Measurements from ENCODE around the gene CARD10. TPM values are rescaled to one million over a fixed set of nuclear protein-coding genes. Genes with fewer than 3 reads are reported as not detected.
"Not testable (repeated sequence)": the region's sequence is repeated elsewhere in the genome, so short reads cannot be mapped to it uniquely, and the experiment has no call there.

The CARD10 gene
- polyA plus RNA-seq, 1 donor (not counting 4 experiments of a cell fraction or from before 2014, with no cell fraction given), result 32.2 TPM

- DNase-seq (ENCODE audit: low read depth, low spot score), result no peak
- TF ChIP-seq EZH2 (IDR thresholded peaks at IDR 0.05; ENCODE audit: low read length), result no peak
- no peak overlapping the region for H3K9ac ChIP-seq (ENCODE audit: control insufficient read depth, extremely low read depth, insufficient read depth, low read length)
- no peaks in the 10 kb centered on the region for H3K79me2 ChIP-seq (ENCODE audit: control insufficient read depth, insufficient read depth, low read length)
- dilution Hi-C loops (cut with MboI; ENCODE audit: extremely low pct_ligation_motif_present, low sequenced_read_pairs), result no loop called here
- H3K4me3 ChIP-seq (ENCODE audit: control insufficient read depth in 2 of 3, extremely low read depth in 1 of 3, insufficient read depth in 2 of 3, low read depth in 1 of 3, low read length in 3 of 3), result no peak overlapping the region
- H3K27ac ChIP-seq (ENCODE audit: control insufficient read depth, insufficient read depth, low read length), result no peak overlapping the region
- no peak overlapping the region for H2AFZ ChIP-seq (ENCODE audit: control insufficient read depth, low read length)
- FAIRE-seq, result peak; percentile 65
- H3K4me1 ChIP-seq (ENCODE audit: control insufficient read depth, extremely low read depth, insufficient read depth, low read length), result peaks cover 49% of the 10 kb centered on the region
- no peak overlapping the region for H3K4me2 ChIP-seq (ENCODE audit: control insufficient read depth, extremely low read depth, insufficient read depth, low read depth, low read length)
- H4K20me1 ChIP-seq (ENCODE audit: control insufficient read depth, extremely low read depth, insufficient read depth, low read length), result no peaks in the 10 kb centered on the region
- no peaks in the 10 kb centered on the region for H3K27me3 ChIP-seq (ENCODE audit: control insufficient read depth, extremely low read depth, insufficient read depth, low read length)
- H3K36me3 ChIP-seq (ENCODE audit: control insufficient read depth in 2 of 2, extremely low read depth in 1 of 2, insufficient read depth in 2 of 2, low read length in 2 of 2), result no peaks in the 10 kb centered on the region
- H3K9me1 ChIP-seq (ENCODE audit: control insufficient read depth, extremely low read depth, insufficient read depth, low read length), result no peaks in the 10 kb centered on the region
- H3K9me3 ChIP-seq (ENCODE audit: control insufficient read depth, low read depth, low read length), result no peaks in the 10 kb centered on the region
Measured at GRCh38 chr22:37529652-37530345, 10.6 kb upstream of the CARD10 start.

GRCh38 chr22:37527952-37528351 lies 8.7 kb upstream of the CARD10 start:
- H3K9ac ChIP-seq (ENCODE audit: control insufficient read depth, extremely low read depth, insufficient read depth, low read length), result peak overlapping the region; percentile 26
- H3K4me3 ChIP-seq (ENCODE audit: control insufficient read depth in 2 of 3, extremely low read depth in 1 of 3, insufficient read depth in 2 of 3, low read depth in 1 of 3, low read length in 3 of 3); H4K20me1 ChIP-seq (ENCODE audit: control insufficient read depth, extremely low read depth, insufficient read depth, low read length); H3K36me3 ChIP-seq (ENCODE audit: control insufficient read depth in 2 of 2, extremely low read depth in 1 of 2, insufficient read depth in 2 of 2, low read length in 2 of 2); FAIRE-seq; H3K79me2 ChIP-seq (ENCODE audit: control insufficient read depth, insufficient read depth, low read length); H3K4me2 ChIP-seq (ENCODE audit: control insufficient read depth, extremely low read depth, insufficient read depth, low read depth, low read length); DNase-seq (ENCODE audit: low read depth, low spot score); H3K9me1 ChIP-seq (ENCODE audit: control insufficient read depth, extremely low read depth, insufficient read depth, low read length); H3K27me3 ChIP-seq (ENCODE audit: control insufficient read depth, extremely low read depth, insufficient read depth, low read length); H2AFZ ChIP-seq (ENCODE audit: control insufficient read depth, low read length); dilution Hi-C loops (cut with MboI; ENCODE audit: extremely low pct_ligation_motif_present, low sequenced_read_pairs); H3K9me3 ChIP-seq (ENCODE audit: control insufficient read depth, low read depth, low read length): not testable (repeated sequence)
- H3K4me1 ChIP-seq (ENCODE audit: control insufficient read depth, extremely low read depth, insufficient read depth, low read length), result peaks cover 36% of the 10 kb centered on the region
- H3K27ac ChIP-seq (ENCODE audit: control insufficient read depth, insufficient read depth, low read length), result peak overlapping the region; percentile 98

GRCh38 chr22:37527081-37527752 lies 8.0 kb upstream of the CARD10 start:
- peak overlapping the region; percentile 98 for H3K27ac ChIP-seq (ENCODE audit: control insufficient read depth, insufficient read depth, low read length)
- dilution Hi-C loops (cut with MboI; ENCODE audit: extremely low pct_ligation_motif_present, low sequenced_read_pairs); H3K9me1 ChIP-seq (ENCODE audit: control insufficient read depth, extremely low read depth, insufficient read depth, low read length); H3K36me3 ChIP-seq (ENCODE audit: control insufficient read depth in 2 of 2, extremely low read depth in 1 of 2, insufficient read depth in 2 of 2, low read length in 2 of 2); H4K20me1 ChIP-seq (ENCODE audit: control insufficient read depth, extremely low read depth, insufficient read depth, low read length); H2AFZ ChIP-seq (ENCODE audit: control insufficient read depth, low read length); H3K9me3 ChIP-seq (ENCODE audit: control insufficient read depth, low read depth, low read length); H3K4me3 ChIP-seq (ENCODE audit: control insufficient read depth in 2 of 3, extremely low read depth in 1 of 3, insufficient read depth in 2 of 3, low read depth in 1 of 3, low read length in 3 of 3); H3K79me2 ChIP-seq (ENCODE audit: control insufficient read depth, insufficient read depth, low read length); H3K27me3 ChIP-seq (ENCODE audit: control insufficient read depth, extremely low read depth, insufficient read depth, low read length); DNase-seq (ENCODE audit: low read depth, low spot score): not testable (repeated sequence)
- peak overlapping the region; percentile 43 for H3K4me2 ChIP-seq (ENCODE audit: control insufficient read depth, extremely low read depth, insufficient read depth, low read depth, low read length)
- H3K4me1 ChIP-seq (ENCODE audit: control insufficient read depth, extremely low read depth, insufficient read depth, low read length), result peaks cover 36% of the 10 kb centered on the region
- FAIRE-seq, result peak; percentile 98
- H3K9ac ChIP-seq (ENCODE audit: control insufficient read depth, extremely low read depth, insufficient read depth, low read length), result peak overlapping the region; percentile 51

All from keratinocyte (primary cell).